Stimulated activated CD4-positive, alpha-beta T cell treated with anti-CD3 and anti-CD28 coated beads, Interleukin-1b, Interleukin-23, amount 100 ng/mL, for 1 hour (primary cell): ENCODE results near the gene C10orf143.
"Not testable (repeated sequence)": the region's sequence is repeated elsewhere in the genome, so short reads cannot be mapped to it uniquely, and the experiment has no call there.

Experiments used
- DNase-seq, 2 donors: peaks; one replicate each; pipeline ENCODE4 v3.0.0-alpha.2; 2020; ENCODE audit warnings: low read depth in 2 of 2

C10orf143 gene

DNA sequence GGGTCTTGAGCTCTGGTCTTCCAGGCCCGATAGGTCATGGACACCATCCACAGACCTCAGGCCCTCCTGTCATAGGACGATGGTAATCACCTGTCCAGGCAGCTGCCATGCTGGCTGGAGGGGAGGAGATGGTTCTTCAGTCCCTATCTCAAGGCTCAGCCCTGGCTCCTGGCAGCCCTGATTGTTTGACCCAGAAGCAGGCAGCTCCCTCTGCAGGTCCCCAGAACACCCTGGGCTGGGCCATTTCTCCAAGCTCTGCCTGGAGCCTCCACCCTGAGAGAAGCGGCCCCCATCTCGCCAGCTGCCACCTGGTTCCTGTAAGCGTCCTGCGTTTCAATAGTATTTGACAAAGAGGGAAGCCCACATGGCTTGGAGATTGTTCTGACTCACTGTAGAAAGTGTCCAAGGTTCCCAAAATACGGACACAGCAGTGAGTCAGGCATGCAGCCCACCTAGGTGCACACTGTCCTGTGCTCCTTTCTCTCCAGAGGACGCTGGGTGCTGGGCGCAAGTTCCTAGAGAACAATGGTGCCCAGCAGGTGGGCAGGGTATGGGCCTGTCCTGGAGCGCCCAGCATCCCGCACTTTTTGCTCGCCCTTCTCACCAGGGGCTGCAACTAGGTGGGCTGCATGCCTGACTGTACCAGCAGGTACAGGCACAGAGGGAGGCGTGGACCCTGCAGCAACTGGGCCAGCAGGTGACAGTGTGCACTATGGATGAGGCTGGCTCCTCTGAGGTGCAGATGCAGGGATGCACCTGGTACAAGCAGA, 74.1 kb downstream of the C10orf143 start:
- no peak for DNase-seq

DNA sequence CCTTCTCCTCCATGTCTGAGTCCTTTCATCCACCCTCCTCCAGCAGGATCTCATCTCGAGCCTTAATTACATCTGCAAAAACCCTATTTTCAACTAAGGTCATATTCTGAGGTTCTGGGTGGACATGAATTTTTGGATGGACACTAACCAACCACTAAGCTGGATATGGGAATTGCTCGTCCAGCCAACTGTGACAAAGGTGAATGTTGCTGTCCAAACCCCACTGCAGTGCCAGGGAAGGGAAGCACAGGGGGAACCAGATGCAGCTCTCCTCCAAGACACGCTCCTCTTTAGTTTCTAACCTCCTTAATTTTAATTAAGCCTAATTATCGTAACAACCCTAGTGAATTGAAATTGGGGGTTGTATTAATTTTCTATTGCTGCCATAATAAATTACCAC, 81.4 kb downstream of the C10orf143 start:
- no peak for DNase-seq

DNA sequence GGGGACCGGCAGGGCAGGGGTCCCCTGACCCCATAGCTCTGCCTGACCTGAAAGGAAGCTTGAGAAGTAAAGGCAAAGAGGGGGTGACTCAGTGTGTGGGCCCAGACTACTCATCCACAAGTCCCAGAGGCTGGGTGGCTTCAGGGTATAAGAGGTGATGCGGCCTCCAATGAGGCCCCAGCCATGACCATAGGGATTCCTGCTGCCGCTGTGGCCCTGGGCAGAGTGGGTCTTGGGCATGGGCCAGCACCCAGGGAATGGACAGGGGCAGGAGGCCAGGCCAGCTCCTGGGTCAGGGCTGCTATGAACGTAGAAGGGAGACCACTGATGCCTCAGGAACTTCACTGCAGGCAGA, 82.2 kb downstream of the C10orf143 start:
- DNase-seq, result no peak

DNA sequence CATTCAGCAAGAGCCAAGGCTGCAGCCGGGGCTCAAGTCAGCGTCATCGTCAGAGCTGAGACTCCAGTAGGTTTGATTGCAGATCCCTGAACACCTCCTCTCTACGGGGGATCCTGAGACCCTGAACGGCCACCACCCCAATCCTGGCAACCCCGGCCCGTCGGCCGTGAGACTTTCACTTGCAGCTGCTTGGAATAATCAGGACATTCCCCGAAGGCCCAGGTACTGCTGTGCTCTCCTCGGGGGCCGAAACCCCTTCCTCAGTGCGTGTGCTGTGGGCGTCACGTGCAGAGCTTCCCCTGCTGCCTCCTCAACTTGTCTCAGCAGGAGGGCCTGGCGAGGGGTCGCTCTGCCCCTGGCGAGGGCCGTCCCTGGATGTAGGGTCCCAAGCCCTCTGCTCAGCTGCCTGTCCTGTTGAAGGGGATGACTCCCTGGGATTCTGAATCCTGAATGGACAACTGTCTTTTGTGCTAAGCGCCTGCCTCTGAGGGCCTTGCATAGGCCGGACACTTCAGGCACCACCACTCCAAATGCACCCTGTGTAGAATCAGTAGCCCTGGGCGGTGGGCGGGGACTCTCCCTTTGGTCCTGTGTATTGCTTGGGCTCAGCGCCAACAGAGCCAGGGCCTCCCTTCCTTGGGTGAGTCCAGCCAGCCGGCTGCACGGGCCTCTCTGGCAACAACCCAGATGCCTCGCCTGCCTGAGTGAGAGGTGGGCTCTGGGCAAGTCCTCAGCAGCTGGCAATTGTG, 82.7 kb downstream of the C10orf143 start:
- no peak for DNase-seq

DNA sequence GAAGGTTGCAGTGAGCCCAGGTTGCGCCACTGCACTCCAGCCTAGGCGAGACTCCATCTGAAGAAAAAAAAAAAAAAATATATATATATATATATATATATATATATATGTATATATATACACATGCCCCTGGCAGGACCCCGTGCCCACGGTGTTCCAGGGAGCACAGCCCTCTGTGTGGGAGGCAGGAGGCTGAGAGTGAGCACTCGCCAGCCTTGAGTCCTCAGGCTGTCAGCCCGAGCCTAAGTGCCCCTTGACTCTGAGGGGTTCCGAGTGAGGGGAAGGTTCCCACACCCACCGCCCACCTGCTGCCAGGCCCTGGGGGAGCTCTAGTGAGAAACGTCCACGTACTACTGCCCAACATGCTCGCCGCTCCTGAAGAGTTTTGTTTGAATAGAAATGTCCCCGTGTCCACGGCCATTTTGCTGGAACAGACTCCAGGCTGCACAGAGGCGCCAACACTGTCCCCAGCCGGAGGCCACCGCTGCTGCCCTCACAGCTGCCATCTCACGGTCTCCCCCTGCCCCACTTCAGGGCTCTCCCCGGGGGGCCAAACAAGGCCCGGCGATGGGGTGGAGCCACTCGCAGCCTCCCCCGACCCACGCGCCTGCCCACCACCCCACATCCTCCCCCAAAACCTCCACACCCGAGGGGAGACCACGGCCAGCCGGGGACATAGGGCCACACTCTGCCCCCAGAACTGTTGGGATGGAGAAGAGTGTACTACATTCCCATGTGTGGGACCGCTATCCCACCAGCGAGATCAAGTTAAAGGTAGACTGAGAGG, 83.8 kb downstream of the C10orf143 start:
- DNase-seq, result no peak

DNA sequence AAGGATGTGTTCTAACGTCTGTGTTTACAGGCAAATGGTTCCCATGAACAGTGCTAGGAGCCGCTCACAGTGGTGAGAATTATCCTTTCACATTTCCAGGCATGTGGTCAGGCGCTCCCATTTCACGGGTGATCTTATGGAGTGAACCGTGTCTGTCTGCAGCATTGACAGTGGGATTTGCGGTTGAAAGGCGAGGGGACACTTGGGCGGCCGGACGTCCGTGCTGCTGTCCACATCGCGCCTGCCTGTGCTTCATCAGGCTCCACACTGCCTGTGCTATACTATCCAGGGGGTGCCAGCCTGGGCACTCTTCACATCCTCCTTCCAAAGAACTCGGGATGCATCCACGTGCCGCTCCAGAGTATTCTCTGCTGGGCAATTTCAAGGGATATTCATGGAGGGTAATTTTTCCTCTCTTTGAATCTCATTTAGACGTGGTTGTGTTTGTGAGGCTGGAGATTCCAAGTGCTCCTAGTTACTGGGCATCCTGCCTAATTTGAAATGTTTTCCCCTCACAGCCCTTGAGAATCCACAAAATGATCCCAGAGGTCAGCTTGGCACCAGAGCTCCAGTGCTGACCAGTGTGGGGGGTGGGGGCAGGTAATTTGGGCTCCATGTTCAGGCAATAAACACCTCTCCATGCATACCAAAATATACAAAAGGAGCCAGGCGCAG, 84.7 kb downstream of the C10orf143 start:
- DNase-seq, result no peak

DNA sequence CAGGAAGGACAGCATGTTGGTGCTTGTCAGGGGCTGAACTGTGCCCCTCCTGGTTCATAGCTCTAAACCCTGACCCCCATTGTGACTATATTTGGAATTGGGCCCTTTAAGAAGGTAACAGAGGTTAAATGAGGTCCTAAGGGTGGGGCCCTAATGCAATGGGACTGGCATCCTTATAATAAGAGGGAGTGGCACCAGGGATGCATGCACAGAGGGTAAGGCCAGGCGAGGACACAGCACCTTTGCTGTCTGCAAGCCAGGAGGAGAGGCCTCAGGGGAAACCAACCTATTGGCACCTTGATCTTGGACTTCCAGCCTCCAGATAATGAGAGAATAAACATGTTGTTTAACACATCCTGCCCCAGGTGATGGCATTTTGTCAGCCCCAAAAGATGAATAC, 85.3 kb downstream of the C10orf143 start:
- no peak for DNase-seq

DNA sequence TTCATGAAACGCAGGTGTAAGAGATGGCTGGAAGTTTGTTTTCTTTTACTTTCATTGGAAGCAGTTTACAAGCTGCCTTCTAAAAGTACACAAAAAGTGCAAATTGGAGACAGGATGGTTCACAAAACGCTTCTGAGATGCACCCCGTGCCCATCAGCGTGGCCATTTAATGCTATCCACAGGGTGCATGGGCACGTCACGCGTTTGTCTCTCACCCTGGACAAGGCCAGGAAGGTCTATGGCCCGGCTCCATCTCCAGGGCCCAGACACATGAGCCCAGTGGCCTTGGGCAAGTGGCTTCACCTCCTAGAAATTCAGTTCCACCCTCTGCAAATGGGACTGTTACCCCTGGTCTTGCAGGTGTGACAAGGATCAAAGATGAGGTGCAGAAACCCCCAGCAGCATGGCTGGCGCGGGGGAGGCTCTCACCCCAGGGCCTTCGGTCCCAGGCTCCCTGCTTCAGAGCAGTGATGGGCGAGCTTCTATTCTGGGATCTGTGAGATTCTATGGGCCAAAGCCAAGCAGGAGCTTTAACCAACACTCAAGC, 85.8 kb downstream of the C10orf143 start:
- no peak for DNase-seq

DNA sequence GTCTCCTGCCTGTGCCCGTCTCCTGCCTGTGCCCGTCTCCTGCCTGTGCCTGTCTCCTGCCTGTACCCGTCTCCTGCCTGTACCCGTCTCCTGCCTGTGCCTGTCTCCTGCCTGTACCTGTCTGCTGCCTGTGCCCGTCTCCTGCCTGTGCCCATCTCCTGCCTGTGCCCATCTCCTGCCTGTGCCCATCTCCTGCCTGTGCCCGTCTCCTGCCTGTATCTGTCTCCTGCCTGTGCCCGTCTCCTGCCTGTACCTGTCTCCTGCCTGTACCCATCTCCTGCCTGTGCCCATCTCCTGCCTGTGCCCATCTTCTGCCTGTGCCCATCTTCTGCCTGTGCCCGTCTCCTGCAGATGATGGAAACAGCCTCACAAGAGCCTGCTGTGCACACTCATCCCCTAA, 86.3 kb downstream of the C10orf143 start:
- DNase-seq, result not testable (repeated sequence)

DNA sequence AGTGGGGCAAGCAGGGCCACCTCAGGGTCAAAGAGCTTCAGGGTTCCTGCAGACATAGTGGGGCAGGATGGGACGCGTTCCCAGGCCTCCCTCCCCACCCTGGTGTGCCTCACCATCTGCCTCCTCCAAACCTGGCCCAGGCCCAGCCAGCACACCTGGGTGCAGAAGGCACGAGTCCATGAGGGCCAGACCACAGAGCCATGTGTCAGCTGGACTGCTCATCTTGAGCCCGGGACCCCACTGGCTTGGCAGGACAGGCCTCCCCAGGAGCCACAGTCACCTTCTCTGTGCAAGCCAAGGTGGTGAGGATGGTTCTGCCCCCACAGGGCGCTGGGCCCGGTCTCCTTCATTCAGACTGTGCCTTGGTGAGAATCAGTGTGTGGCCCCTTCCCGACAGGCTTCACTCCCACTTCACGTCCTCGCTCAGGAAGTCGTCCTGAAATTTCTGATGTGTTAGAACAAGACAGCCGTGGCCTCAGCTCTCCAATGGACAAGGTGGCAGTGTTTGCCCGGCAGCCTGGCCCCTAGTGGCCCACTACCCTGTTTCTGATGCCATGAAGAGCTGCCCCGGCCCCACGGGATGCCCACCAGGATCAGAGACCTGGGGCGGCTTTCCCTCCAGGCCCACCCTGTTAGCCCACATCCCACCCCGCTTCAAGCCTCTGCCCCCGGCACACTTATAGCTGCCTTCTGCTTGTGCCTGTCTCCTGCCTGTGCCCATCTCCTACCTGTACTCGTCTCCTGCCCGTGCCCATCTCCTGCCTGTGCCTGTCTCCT, 87.0 kb downstream of the C10orf143 start:
- no peak for DNase-seq

DNA sequence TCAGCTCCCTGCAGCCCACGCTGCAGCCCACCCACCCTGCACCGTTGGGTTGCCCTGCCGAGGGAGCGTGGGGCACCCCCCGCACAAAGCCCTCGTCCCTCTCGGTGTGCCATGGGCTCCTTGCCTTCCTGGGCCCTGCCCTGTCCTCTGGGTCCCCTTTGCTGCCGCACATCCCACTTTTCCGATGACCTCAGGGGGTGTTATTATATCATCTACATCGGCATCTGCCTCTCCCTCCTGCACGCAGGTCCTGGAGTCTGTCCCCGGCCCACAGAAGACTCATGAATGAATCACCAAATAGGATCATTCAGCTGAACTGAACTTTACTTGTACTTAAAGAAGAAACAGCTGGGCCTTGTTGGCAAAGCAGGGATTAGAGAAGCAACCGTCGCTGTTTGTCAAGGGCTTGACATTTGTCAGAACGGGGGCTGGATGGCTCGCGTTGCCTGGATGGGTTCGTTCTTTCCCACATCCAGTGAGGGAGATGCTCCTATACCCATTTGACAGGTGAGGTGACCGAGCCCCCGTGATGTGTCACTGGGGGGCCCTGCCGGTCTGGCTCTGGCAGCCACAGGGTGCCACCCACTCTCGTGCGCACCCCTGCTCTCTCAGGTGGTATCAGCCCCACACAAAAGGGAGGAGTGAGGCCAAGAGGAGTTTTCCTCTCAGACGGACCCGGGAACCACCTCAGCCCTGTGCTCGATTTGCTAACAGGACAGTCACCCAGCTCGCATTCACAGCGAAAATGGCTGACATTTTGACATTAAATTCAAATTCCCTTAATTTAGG, 87.9 kb downstream of the C10orf143 start:
- no peak for DNase-seq

DNA sequence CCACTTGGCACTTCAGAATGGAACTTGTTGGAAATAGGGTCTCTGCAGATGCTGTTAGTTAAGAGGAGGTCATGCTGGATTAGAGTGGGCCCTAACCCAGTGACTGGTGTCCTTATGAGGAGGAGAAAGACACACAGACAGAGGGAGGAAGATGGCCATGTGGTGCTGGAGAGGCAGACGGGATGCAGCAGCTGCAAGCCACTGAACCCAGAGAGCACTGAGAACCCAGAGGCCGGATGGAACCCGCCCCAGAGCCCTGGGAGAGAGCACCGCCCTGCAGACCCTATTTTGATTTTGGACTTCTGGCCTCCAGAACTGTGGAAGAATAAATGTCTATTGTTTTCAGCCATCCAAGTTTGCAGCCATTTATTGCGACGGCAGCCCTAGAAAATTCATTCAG, 88.5 kb downstream of the C10orf143 start:
- no peak for DNase-seq

DNA sequence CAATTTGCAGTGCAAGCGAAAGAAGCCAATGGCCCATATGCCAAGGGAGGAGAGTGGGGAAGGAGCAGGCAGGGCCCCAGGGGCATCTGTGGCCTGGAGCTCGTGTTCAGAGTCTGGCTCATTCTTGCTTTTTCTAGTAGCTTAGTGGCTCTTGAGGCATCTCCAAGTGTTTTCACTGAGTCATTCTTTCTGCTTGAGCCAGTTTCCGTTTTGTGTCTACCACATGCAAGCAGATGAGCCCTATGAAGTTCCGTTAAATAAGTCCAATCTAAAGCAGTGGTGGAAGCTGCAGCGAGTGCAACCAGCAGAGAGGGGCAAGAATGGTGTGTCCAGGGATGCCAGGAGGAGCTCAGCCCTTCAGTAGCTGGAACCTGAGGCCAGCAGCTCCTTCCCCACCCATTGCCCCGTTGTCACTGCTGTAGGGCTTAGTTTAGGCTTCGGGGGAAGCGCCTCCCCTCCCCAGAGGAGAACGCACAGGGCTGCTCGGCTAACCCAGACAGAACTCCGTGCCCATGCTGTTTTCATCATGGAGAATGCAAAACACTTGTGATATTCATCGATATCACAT, 89.2 kb downstream of the C10orf143 start:
- DNase-seq, result no peak

DNA sequence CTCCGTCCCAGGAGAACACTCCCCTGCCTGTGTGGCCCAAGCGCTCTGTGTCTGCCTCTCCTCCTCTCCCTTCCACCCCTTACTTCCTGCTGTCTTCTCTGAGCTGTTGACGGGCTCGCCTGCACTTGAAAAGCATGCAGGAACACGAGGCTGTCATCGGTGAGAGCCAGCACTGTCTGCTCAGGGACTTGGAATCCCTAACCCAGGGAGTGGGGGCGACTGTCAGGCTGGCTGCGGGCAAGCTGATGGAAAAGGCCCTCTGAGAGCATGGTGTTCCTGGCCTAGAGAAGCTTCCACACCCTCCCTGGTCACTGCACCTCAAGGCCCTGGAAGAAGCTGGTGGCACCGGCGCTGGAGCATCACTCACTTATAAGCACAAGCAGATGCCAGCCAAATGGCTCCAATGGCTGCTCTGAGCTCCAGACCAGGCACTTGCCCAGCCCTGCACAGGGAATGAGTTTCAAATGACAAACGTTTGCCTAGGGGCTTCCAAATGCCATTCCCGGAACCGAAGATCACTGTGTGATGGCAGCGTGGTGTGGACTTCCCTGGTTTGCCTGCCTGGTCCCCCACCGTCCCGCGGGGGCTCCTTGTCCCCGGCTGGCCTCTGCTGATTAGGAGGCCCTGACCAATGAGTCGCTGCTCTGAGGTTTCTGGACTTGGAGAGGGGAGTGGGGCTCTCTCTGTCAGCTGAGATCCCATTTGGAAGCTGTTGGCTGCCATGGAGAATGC, 89.8 kb downstream of the C10orf143 start:
- DNase-seq, result no peak

DNA sequence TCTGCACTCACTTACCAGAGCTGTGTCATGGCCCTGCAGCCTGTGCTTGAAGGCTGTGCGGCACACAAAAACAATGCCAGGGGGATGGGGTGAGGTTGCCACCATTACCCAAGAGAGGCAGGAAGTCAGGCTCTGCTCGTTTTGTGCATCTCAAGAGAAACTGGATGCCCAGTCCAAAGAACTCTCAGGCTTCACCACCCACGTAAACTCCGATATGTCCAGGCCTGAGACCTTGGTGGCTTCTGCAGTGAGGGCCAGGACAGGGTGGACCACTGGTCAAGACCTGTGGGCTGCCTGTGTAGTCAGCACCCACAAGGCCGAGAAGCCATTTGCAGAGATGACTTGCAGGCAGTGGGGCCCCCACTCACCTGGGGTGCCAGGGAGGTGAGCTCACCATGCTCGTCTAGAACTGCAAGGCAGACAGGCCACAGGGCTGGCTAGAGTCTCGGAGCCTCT, 91.9 kb downstream of the C10orf143 start:
- no peak for DNase-seq

DNA sequence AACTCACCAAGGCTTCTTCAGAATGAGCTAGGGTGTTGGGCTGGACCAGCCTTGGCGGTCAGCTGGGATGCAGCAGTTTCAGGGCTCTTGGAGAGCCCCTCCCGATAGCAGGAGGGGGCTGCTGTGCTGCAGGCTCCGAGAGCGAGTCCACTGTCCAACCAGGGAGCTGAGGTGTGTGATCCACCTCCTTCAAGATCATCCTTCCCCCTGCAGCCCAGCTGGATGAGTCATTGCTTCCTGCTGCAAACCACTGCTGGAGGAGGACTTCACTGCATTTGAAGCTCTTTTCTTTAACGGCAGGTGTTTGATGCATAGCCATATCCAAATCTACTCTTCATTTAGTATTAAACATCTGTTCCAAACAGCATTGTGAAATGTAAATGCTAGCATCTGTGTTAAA, 92.4 kb downstream of the C10orf143 start:
- no peak for DNase-seq

DNA sequence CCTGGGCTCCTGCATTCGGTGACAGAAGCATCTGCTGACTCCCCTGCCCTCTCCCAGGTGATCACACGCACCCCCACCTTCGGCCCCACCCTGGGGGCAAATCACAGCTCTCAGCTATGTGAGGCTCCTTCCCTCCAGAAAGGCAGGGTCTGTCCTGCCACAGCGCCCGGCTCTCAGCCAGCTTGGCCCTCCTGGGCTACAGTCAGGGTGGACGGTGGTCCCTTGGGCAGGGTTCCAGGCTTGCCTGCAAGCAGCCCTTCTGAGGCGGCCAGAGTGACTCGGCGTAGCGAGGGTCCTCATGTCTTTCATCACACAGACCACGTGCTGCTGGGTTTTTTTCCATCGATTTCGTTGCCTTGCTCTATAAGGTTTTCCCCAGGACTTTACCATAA, 93.0 kb downstream of the C10orf143 start:
- no peak for DNase-seq

DNA sequence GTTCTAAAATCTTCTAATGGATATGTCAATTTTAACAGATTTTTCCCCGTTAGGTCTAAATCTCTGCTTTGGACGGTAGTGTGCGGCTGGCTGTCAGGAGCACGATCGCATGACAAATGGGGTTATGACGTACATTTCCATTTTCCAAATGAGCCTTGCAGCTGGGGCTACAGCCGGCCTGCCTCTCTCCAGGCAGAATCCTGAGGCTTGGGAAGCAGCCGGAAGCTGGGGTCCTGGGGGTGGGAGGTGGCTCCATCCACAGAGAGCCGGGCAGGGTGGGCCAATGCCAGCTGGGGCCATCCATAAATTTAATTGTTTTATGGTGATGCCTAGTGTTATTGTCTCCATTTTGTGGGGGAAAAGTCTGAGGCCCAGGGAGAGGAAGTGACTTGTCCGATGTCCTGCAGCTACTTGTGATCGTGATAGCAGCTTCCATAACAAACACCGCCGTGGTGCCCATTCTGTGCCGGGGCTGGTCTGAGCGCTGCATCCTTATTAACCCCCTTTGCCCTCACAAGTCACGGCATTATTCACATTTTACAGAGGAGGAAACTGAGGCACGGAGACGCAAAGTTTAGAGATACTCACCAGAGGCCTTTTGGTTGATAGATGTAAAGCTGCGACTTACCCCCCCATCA, 93.5 kb downstream of the C10orf143 start:
- DNase-seq, result no peak

DNA sequence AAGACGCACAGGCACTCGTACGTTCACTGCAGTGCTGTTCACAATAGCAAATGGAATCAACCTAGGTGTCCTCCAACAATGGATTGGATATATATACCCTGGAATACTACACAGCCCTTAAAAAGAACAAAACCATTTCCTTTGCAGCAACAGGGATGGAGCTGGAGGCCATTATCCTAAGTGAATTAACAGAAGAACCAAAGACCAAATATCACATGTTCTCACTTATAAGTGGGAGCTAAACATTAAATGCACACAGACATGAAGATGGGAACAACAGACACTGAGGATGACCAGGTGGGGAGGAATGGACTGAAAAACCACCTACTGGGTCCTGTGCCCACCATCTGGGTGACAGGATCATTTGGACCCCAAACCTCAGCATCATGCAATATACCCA, 94.5 kb downstream of the C10orf143 start:
- no peak for DNase-seq
